Liver (tissue), 9 donors: ENCODE results near the gene CT45A5. TPM values are rescaled to one million over a fixed set of nuclear protein-coding genes. Genes with fewer than 3 reads are reported as not detected.
A peak's percentile ranks its signal among the peaks of the same experiment; 100 is the strongest.
"Not testable (repeated sequence)": the region's sequence is repeated elsewhere in the genome, so short reads cannot be mapped to it uniquely, and the experiment has no call there.

ENCODE experiments used
- DNase-seq: peaks from one replicate; pipeline ENCODE4 v3.0.0-alpha.2; 2017; ENCODE audit warnings: low spot score
- H3K27ac ChIP-seq, 2 donors: one replicate each; pipeline ENCODE4 v1.7.0; 2013; ENCODE audit warnings: inconsistent platforms in 2 of 2, low read length in 2 of 2, control low read depth in 1 of 2, low read depth in 1 of 2, mild to moderate bottlenecking in 1 of 2
- H3K27me3 ChIP-seq, 4 donors: one replicate each; pipeline versions ENCODE4 v1.6.1 to v1.7.0; 2013; ENCODE audit warnings: low read length in 3 of 4, inconsistent platforms in 1 of 4, mild to moderate bottlenecking in 1 of 4, moderate library complexity in 1 of 4; ENCODE audit not compliant: control insufficient read depth in 4 of 4, insufficient read depth in 4 of 4
- H3K36me3 ChIP-seq, 4 donors: one replicate each; pipeline versions ENCODE4 v1.6.1 to v1.7.0; 2013; ENCODE audit warnings: low read length in 3 of 4, mild to moderate bottlenecking in 3 of 4, low read depth in 1 of 4, moderate library complexity in 1 of 4; ENCODE audit not compliant: control insufficient read depth in 4 of 4, insufficient read depth in 3 of 4
- H3K4me1 ChIP-seq, 4 donors: one replicate each; pipeline versions ENCODE4 v1.6.1 to v1.7.0; 2013; ENCODE audit warnings: low read length in 3 of 4, mild to moderate bottlenecking in 3 of 4, moderate library complexity in 1 of 4; ENCODE audit not compliant: control insufficient read depth in 4 of 4, insufficient read depth in 4 of 4
- H3K4me3 ChIP-seq, 3 donors: one replicate each; pipeline versions ENCODE4 v1.6.1 to v1.7.0; 2013; ENCODE audit warnings: low read length in 3 of 3, control low read depth in 1 of 3, low read depth in 1 of 3, mild to moderate bottlenecking in 1 of 3
- H3K9ac ChIP-seq, 2 donors: one replicate each; pipeline ENCODE4 v1.7.0; 2013; ENCODE audit warnings: low read length in 2 of 2, mild to moderate bottlenecking in 2 of 2, moderate library complexity in 2 of 2, control low read depth in 1 of 2, low read depth in 1 of 2
- H3K9me3 ChIP-seq, 4 donors: one replicate each; pipeline versions ENCODE4 v1.6.1 to v1.7.0; 2013; ENCODE audit warnings: low read length in 3 of 4; ENCODE audit not compliant: control insufficient read depth in 4 of 4
- ATF3 ChIP-seq: IDR thresholded peaks from 2 replicates; pipeline ENCODE4 v1.6.1; 2016; ENCODE audit warnings: antibody characterized with exemption
- FOXA1 ChIP-seq: IDR thresholded peaks from 2 replicates; pipeline ENCODE4 v1.6.1; 2016; ENCODE audit warnings: antibody characterized with exemption
- GABPA ChIP-seq, 2 donors: IDR thresholded peaks in 1 of 2; conservative IDR thresholded peaks in 1 of 2; 2 replicates each; pipeline ENCODE4 v1.6.1; 2016; ENCODE audit warnings: antibody characterized with exemption in 2 of 2, mild to moderate bottlenecking in 1 of 2, moderate library complexity in 1 of 2
- HNF4G ChIP-seq: IDR thresholded peaks from 2 replicates; pipeline ENCODE4 v1.6.1; 2016; ENCODE audit warnings: antibody characterized with exemption
- JUND ChIP-seq, 2 donors: IDR thresholded peaks; 2 replicates each; pipeline ENCODE4 v1.6.1; 2016; ENCODE audit warnings: antibody characterized with exemption in 2 of 2
- RAD21 ChIP-seq, 2 donors: IDR thresholded peaks; 2 replicates each; pipeline ENCODE4 v1.6.1; 2016; ENCODE audit warnings: antibody characterized with exemption in 2 of 2, mild to moderate bottlenecking in 2 of 2
- YY1 ChIP-seq: IDR thresholded peaks from 2 replicates; pipeline ENCODE4 v1.6.1; 2016; ENCODE audit warnings: antibody characterized with exemption, mild to moderate bottlenecking
- WGBS: extraction: QIAGEN DNeasy Blood & Tissue Kit; methylation state at CpG from one replicate; pipeline ENCODE4 v1.1.7; 2013; 5-methylcytosine and 5-hydroxymethylcytosine counted together
- polyA plus RNA-seq, 2 donors: library from polyadenylated mRNA; stranded (reverse) in 1 of 2; unstranded in 1 of 2; fragments of 200-250 nt in 1 of 2; fragments of >200 nt in 1 of 2; fragmentation: Nextera tagmentation in 1 of 2; extraction: Ambion mirVana in 1 of 2; gene quantifications; one replicate each; pipeline versions ENCODE4 v1.2.1 to v1.2.3, GENCODE V29; 2013 to 2015
- total RNA-seq, 2 donors: library from RNA; depleted of rRNA; stranded (reverse); fragments of >200 nt; gene quantifications; one replicate each; pipeline ENCODE4 v1.2.3, GENCODE V29; 2014
- TF ChIP-seq, protein P1 (sequence below): IDR thresholded peaks from 2 replicates; pipeline ENCODE4 v1.6.1; 2016; ENCODE audit warnings: antibody characterized with exemption
- TF ChIP-seq, protein P2 (sequence below): fragments of 150-350 bp; IDR thresholded peaks from 2 replicates; pipeline ENCODE4 v1.5.1; 2017; ENCODE audit warnings: improper control_type of control experiment, low read depth, low read length; ENCODE audit not compliant: missing input control
- TF ChIP-seq, protein P3 (sequence below): IDR thresholded peaks from 2 replicates; pipeline ENCODE4 v1.6.1; 2016; ENCODE audit warnings: antibody characterized with exemption, mild to moderate bottlenecking
- donor health status: healthy.
- donor health status: healthy.
- donor health status: healthy.
- donor health status: healthy.
- donor health status: healthy.

CT45A5 gene
- total and polyA plus RNA-seq, 4 donors = not detected

DNA sequence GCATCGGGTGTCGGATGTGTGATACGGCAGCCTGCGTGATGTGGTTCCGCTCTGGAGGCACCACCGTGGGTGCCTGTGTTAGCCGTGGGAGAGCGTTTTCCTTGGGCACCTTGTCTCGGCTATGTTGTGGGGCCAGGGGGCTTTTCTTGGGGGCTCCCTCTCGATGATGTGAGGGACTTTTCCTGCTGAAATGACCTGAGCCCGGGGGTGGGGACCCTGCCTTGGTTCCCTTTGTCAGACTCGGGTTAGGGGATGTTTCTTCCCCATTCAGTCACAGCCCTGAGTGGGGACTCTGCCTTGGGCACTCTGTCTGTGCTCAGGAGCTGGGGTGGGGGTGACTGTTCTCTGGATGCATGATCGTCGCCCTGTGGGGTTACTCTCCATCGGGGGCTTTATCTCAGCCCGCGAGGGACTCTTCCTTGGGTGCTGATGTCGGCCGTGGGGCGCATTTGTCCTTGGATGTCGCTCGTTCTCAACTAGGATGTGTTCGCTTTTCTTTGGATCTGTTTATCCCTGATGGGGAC is 44.0 kb downstream of the CT45A5 start (continued):
- TF ChIP-seq, protein P1, sequence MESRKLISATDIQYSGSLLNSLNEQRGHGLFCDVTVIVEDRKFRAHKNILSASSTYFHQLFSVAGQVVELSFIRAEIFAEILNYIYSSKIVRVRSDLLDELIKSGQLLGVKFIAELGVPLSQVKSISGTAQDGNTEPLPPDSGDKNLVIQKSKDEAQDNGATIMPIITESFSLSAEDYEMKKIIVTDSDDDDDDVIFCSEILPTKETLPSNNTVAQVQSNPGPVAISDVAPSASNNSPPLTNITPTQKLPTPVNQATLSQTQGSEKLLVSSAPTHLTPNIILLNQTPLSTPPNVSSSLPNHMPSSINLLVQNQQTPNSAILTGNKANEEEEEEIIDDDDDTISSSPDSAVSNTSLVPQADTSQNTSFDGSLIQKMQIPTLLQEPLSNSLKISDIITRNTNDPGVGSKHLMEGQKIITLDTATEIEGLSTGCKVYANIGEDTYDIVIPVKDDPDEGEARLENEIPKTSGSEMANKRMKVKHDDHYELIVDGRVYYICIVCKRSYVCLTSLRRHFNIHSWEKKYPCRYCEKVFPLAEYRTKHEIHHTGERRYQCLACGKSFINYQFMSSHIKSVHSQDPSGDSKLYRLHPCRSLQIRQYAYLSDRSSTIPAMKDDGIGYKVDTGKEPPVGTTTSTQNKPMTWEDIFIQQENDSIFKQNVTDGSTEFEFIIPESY = no peak
- TF ChIP-seq JUND (IDR thresholded peaks at IDR 0.05) (no peak), FOXA1 (no peak), ATF3 (no peak), HNF4G (no peak)
- TF ChIP-seq, protein P2, sequence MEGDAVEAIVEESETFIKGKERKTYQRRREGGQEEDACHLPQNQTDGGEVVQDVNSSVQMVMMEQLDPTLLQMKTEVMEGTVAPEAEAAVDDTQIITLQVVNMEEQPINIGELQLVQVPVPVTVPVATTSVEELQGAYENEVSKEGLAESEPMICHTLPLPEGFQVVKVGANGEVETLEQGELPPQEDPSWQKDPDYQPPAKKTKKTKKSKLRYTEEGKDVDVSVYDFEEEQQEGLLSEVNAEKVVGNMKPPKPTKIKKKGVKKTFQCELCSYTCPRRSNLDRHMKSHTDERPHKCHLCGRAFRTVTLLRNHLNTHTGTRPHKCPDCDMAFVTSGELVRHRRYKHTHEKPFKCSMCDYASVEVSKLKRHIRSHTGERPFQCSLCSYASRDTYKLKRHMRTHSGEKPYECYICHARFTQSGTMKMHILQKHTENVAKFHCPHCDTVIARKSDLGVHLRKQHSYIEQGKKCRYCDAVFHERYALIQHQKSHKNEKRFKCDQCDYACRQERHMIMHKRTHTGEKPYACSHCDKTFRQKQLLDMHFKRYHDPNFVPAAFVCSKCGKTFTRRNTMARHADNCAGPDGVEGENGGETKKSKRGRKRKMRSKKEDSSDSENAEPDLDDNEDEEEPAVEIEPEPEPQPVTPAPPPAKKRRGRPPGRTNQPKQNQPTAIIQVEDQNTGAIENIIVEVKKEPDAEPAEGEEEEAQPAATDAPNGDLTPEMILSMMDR = no peak

- no peak overlapping the region for H3K27ac ChIP-seq
- no peaks in the 10 kb centered on the region for H3K9me3 ChIP-seq
- DNase-seq = peak; percentile 36
- H3K36me3 ChIP-seq = no peaks in the 10 kb centered on the region
- no peak for TF ChIP-seq RAD21 (IDR thresholded peaks at IDR 0.05)
- TF ChIP-seq YY1 = no peak
- TF ChIP-seq, protein P2 = peak; percentile 17
- TF ChIP-seq GABPA (IDR thresholded peaks at IDR 0.05 in 1 of 2, conservative IDR thresholded peaks at IDR 0.05 in 1 of 2) = no peak
- 62% methylated on average over 18 of the region's 18 CpGs for WGBS
- no peaks in the 10 kb centered on the region for H3K27me3 ChIP-seq
- H3K4me3 ChIP-seq = no peak overlapping the region
- H3K9ac ChIP-seq = no peak overlapping the region
- no peaks in the 10 kb centered on the region for H3K4me1 ChIP-seq
These were observed 44.6 kb downstream of the CT45A5 start for GRCh38 chrX:135740681-135741149.

DNA sequence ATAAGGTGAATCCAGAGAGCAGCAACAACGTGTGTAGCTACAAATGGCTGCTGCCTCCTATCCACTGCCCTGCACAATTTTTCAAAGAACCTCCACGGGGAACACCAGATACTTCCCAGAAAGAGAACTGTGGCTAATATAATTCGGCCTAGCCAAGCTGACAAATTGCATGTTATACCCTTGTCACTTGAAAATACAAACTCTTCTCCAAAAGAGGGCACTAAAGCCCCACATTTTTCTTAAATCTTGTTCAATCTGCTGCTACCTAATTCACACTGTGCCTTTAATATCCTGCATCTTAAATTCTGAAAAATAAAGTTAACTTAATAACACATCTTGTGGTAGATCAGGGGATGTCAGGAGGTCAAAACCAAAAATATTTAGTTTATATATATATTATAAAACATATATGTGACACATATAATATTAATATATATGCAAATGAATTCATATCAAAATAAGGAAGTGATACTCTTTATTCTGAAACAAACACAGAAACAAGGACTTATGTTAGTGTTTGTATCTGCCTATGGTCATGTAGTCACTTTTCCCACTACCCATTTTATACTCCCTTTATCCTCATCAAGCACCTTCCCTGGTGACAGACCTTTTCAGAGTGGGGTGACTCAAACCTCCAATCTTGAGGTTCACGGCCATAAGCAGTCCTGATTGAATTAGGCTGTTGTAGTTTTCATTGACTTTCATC is 47.8 kb downstream of the CT45A5 start:
- H3K4me3 ChIP-seq = no peak overlapping the region
- no peak overlapping the region for H3K27ac ChIP-seq
- H3K9ac ChIP-seq = no peak overlapping the region
- H3K27me3 ChIP-seq = no peaks in the 10 kb centered on the region
- 49% methylated on average over 4 of the region's 4 CpGs for WGBS
- DNase-seq = no peak
- no peaks in the 10 kb centered on the region for H3K4me1 ChIP-seq
- H3K36me3 ChIP-seq = no peaks in the 10 kb centered on the region
- TF ChIP-seq, protein P3, sequence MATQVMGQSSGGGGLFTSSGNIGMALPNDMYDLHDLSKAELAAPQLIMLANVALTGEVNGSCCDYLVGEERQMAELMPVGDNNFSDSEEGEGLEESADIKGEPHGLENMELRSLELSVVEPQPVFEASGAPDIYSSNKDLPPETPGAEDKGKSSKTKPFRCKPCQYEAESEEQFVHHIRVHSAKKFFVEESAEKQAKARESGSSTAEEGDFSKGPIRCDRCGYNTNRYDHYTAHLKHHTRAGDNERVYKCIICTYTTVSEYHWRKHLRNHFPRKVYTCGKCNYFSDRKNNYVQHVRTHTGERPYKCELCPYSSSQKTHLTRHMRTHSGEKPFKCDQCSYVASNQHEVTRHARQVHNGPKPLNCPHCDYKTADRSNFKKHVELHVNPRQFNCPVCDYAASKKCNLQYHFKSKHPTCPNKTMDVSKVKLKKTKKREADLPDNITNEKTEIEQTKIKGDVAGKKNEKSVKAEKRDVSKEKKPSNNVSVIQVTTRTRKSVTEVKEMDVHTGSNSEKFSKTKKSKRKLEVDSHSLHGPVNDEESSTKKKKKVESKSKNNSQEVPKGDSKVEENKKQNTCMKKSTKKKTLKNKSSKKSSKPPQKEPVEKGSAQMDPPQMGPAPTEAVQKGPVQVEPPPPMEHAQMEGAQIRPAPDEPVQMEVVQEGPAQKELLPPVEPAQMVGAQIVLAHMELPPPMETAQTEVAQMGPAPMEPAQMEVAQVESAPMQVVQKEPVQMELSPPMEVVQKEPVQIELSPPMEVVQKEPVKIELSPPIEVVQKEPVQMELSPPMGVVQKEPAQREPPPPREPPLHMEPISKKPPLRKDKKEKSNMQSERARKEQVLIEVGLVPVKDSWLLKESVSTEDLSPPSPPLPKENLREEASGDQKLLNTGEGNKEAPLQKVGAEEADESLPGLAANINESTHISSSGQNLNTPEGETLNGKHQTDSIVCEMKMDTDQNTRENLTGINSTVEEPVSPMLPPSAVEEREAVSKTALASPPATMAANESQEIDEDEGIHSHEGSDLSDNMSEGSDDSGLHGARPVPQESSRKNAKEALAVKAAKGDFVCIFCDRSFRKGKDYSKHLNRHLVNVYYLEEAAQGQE = no peak
- H3K9me3 ChIP-seq = no peaks in the 10 kb centered on the region

DNA sequence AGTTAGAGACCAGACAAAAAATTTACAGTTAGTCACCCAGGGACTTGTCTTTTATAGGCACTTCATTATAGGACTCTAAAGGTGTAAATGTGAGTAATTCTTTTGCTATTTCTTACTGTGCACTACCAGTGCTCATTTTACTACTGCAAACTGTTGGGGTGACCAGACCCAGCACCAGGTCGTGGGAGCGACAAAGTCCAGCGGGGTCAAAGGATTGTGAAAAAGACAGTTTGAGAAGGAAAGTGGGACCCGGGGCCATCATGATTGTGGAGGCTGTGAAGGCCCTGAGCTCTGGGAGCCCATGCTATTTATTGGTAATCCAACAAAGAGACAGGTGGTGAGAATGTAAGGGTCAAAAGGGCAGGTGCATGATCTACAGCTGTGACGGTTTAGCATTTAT is 50.6 kb downstream of the CT45A5 start:
- not testable (repeated sequence) for H3K4me3 ChIP-seq, DNase-seq, H3K36me3 ChIP-seq, H3K9me3 ChIP-seq, H3K27ac ChIP-seq, H3K4me1 ChIP-seq, H3K9ac ChIP-seq, H3K27me3 ChIP-seq
- 81% methylated on average over 5 of the region's 5 CpGs for WGBS
